Measurements from ENCODE around the gene OR2AG2.
"Not testable (repeated sequence)": the region's sequence is repeated elsewhere in the genome, so short reads cannot be mapped to it uniquely, and the experiment has no call there.

The OR2AG2 gene, protein sequence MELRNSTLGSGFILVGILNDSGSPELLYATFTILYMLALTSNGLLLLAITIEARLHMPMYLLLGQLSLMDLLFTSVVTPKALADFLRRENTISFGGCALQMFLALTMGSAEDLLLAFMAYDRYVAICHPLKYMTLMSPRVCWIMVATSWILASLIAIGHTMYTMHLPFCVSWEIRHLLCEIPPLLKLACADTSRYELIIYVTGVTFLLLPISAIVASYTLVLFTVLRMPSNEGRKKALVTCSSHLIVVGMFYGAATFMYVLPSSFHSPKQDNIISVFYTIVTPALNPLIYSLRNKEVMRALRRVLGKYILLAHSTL

GRCh38 chr11:6771926-6772893 is at the start of gene OR2AG2:
TSS of gene OR2AG2 (minus strand) at chr11:6771976. CDS start at chr11:6768957, 3,019 bp downstream.
- Mint-ChIP-seq H3K4me3 (no peak within 1 kb of the TSS), H3K9me3 (no peaks in the 10 kb centered on the region), H3K27me3 (no peaks in the 10 kb centered on the region), H3K36me3 (no peaks in the 10 kb centered on the region), H3K4me1 (peaks cover 4% of the 10 kb centered on the region), H3K27ac (peak within 1 kb of the TSS; percentile 26)

GRCh38 chr11:6818967-6819366 is 47.2 kb upstream of the OR2AG2 start:
- no peaks in the 10 kb centered on the region for H3K4me1 Mint-ChIP-seq
- no peak overlapping the region for H3K27ac Mint-ChIP-seq
- H3K27me3 Mint-ChIP-seq: peaks cover 15% of the 10 kb centered on the region
- no peaks in the 10 kb centered on the region for H3K9me3 Mint-ChIP-seq
- H3K4me3 Mint-ChIP-seq: no peak overlapping the region
- H3K36me3 Mint-ChIP-seq: no peaks in the 10 kb centered on the region

DNA sequence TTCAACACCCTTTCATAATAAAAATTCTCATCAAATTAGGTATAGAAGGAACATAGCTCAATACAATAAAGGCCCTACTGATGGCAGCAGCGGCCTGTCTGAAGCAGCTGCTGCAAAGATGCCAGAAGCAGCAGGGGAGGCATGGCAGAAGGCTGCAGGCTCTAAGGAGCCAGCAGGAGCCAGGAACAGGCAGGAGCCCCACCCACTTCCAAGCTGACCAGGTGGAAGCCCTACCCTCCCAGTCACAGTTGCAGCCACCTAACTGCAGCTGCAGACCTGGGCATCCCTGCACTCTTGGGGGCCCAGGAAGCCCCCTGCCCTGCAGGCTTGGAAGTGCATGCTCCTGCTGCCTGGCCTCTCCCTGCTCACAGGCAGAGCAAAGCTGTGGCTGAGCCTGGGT is 45.9 kb upstream of the OR2AG2 start:
- no peaks in the 10 kb centered on the region for H3K4me1 Mint-ChIP-seq

GRCh38 chr11:6813656-6814055 is 41.9 kb upstream of the OR2AG2 start:
- H3K9me3 Mint-ChIP-seq: no peaks in the 10 kb centered on the region
- no peak overlapping the region for H3K4me3 Mint-ChIP-seq
- H3K4me1 Mint-ChIP-seq: no peaks in the 10 kb centered on the region
- no peaks in the 10 kb centered on the region for H3K36me3 Mint-ChIP-seq
- no peak overlapping the region for H3K27ac Mint-ChIP-seq
- H3K27me3 Mint-ChIP-seq: peaks cover 25% of the 10 kb centered on the region

More for the DNA sequence above, 45.9 kb upstream of the OR2AG2 start:
- Mint-ChIP-seq H3K27ac (no peak overlapping the region), H3K36me3 (no peaks in the 10 kb centered on the region), H3K4me3 (no peak overlapping the region), H3K27me3 (peaks cover 17% of the 10 kb centered on the region), H3K9me3 (no peaks in the 10 kb centered on the region)

DNA sequence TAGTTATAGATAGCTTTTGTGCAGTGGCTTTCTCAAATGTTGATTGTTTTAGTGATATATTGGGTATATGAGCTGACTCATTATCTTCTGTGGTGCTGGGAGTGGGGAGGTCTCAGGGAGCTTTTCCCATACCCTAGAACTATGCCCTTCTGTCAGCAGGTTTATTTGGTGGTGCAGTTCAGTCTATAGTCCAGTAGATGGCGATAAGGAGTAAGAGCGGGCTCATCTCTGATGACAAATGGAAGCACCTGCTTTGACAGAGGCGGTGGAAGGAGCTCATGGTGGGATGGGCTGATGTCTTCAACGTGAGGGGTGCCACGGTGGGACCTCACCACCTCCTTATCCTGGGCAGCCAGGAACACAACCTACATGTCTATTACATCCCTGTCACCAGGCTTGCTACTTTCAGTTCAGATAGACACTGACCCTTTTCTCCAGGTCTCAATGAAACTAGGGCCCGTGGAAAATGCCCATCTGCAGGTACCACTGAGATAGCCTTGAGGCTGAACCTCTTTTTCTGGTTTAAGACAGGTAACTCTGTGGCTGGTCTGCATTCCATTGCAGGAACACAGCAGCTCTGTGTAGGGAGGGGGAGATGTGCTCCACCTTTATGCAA is 40.7 kb upstream of the OR2AG2 start:
- Mint-ChIP-seq H3K27me3 (peaks cover 28% of the 10 kb centered on the region), H3K4me1 (no peaks in the 10 kb centered on the region), H3K36me3 (no peaks in the 10 kb centered on the region), H3K27ac (no peak overlapping the region), H3K9me3 (no peaks in the 10 kb centered on the region), H3K4me3 (no peak overlapping the region)

GRCh38 chr11:6801075-6801474 is 29.3 kb upstream of the OR2AG2 start:
- not testable (repeated sequence) for H3K4me1 Mint-ChIP-seq, H3K4me3 Mint-ChIP-seq, H3K36me3 Mint-ChIP-seq, H3K27me3 Mint-ChIP-seq, H3K27ac Mint-ChIP-seq
- peaks cover 16% of the 10 kb centered on the region for H3K9me3 Mint-ChIP-seq

- no peak within 1 kb of the TSS for H3K27ac Mint-ChIP-seq
- peaks cover 5% of the 10 kb centered on the region for H3K27me3 Mint-ChIP-seq
- no peaks in the 10 kb centered on the region for H3K4me1 Mint-ChIP-seq
- no peak within 1 kb of the TSS for H3K4me3 Mint-ChIP-seq
- peaks cover 3% of the 10 kb centered on the region for H3K36me3 Mint-ChIP-seq
- peaks cover 16% of the 10 kb centered on the region for H3K9me3 Mint-ChIP-seq
These were observed 27.6 kb upstream of the OR2AG2 start, which contains the start of gene OR6A2 for GRCh38 chr11:6799402-6799801. TSS of gene OR6A2 (minus strand) at chr11:6799689. CDS start at chr11:6795708, 3,981 bp downstream.

DNA sequence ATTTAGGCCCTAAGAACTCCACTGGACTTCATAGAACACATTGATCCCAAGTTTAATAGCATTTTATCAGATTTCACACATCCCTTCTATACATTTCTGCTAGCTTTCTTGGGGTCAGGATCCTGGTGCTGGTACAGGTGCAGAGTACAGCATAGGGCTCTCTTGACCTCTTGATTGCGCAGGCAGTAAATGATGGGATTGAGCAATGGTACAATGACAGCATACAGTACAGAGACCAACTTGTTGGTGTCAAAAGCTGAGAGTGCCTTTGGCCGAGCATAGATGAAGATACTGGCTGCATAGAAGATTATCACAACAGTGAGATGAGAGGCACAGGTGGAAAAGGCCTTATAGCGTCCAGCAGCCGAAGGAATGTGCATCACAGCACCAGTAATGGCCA is 22.9 kb upstream of the OR2AG2 start:
- H3K4me1 Mint-ChIP-seq: no peaks in the 10 kb centered on the region
- H3K4me3 Mint-ChIP-seq: no peak overlapping the region

GRCh38 chr11:6790546-6790945 is 18.8 kb upstream of the OR2AG2 start:
- peaks cover 9% of the 10 kb centered on the region for H3K27me3 Mint-ChIP-seq
- no peaks in the 10 kb centered on the region for H3K9me3 Mint-ChIP-seq
- no peak overlapping the region for H3K27ac Mint-ChIP-seq
- no peaks in the 10 kb centered on the region for H3K4me1 Mint-ChIP-seq
- peaks cover 2% of the 10 kb centered on the region for H3K36me3 Mint-ChIP-seq
- no peak overlapping the region for H3K4me3 Mint-ChIP-seq

More for the DNA sequence above, 22.9 kb upstream of the OR2AG2 start:
- Mint-ChIP-seq H3K9me3 (no peaks in the 10 kb centered on the region), H3K27ac (no peak overlapping the region), H3K27me3 (no peaks in the 10 kb centered on the region), H3K36me3 (no peaks in the 10 kb centered on the region)

DNA sequence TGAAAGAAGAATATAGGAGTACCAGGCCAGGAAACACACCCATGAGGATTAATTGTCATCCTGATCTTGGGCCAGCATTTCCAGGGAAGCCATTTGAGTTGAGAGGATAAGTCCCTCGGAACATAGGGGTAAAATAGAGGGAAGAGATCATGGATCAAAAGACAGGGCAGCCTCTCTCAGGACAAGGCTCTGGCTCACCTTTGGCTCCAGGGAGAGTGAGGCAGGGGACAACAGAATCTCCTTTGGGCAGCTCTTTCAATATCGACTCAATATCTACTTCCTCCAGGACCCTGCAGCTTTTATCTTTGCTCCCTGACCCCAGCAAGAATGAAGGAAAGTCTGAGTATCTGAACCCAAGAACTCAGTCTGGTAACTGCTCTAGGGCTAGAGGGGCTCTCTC is 10.9 kb upstream of the OR2AG2 start, which contains the start of gene OR2AG1:
Gene OR2AG1 (plus strand): TSS at position 301 of the 400 bp plus-strand sequence. CDS start 2,018 bp downstream, outside the sequence.
- Mint-ChIP-seq H3K27ac (no peak within 1 kb of the TSS), H3K27me3 (peaks cover 14% of the 10 kb centered on the region), H3K36me3 (no peaks in the 10 kb centered on the region), H3K4me3 (no peak within 1 kb of the TSS), H3K4me1 (no peaks in the 10 kb centered on the region), H3K9me3 (no peaks in the 10 kb centered on the region)

DNA sequence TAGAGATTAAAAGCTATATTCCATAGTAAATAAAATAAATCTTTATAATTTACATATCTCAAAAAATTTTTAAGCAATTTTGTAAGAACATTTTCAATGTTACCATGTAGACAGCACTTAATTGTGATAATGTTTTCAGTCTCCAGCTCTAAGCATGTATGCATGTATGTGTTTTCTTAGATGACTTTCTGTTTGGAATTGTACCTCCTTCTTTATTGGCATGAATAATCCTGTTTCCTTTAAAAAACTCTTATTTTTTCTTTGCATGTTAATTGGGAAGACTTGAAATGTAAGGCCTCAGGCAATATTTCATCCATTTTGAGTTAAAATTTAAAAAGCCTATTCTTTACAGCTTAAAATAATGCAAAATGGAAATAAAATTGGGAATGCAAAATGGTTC is 9.1 kb upstream of the OR2AG2 start:
- H3K27me3 Mint-ChIP-seq: peaks cover 11% of the 10 kb centered on the region
- H3K9me3 Mint-ChIP-seq: no peaks in the 10 kb centered on the region
- H3K4me3 Mint-ChIP-seq: no peak overlapping the region
- H3K27ac Mint-ChIP-seq: no peak overlapping the region
- H3K36me3 Mint-ChIP-seq: no peaks in the 10 kb centered on the region
- H3K4me1 Mint-ChIP-seq: no peaks in the 10 kb centered on the region

GRCh38 chr11:6778518-6778917 is 6.7 kb upstream of the OR2AG2 start:
- no peak overlapping the region for H3K27ac Mint-ChIP-seq
- H3K27me3 Mint-ChIP-seq: peaks cover 11% of the 10 kb centered on the region
- no peaks in the 10 kb centered on the region for H3K4me1 Mint-ChIP-seq
- H3K36me3 Mint-ChIP-seq: no peaks in the 10 kb centered on the region
- no peak overlapping the region for H3K4me3 Mint-ChIP-seq
- no peaks in the 10 kb centered on the region for H3K9me3 Mint-ChIP-seq

DNA sequence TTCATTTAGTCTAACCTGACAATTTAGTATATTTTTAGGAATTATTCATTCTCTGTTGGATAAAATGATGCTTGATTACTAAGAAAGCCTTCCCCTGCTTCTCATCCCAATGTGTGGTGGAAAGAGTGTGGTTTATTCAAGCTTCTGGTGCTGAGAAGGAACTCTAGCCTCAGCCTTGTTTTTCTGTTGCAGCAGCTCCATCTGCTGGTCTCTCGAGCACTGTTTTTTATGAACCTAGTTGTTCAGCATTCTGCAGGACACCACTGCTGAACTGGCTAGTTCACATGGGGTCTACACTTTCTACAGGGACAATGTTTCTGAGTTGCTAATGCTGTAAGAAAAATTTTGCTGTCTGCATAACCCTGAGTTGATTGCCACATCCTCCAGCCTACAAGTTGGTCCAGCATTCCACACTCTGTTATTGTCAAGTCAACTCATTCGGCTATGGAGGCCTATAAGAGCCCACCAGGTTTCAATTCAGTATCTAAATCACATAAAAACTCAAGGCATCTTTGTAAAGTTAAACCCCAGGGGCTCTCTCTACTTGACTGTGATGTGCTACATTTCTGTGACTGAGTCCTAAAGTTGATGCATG is 14.3 kb downstream of the OR2AG2 start:
- H3K9me3 Mint-ChIP-seq: no peaks in the 10 kb centered on the region
- H3K27me3 Mint-ChIP-seq: peaks cover under 1% of the 10 kb centered on the region
- no peak overlapping the region for H3K27ac Mint-ChIP-seq
- H3K4me1 Mint-ChIP-seq: peaks cover 19% of the 10 kb centered on the region
- no peaks in the 10 kb centered on the region for H3K36me3 Mint-ChIP-seq
- H3K4me3 Mint-ChIP-seq: no peak overlapping the region

GRCh38 chr11:6755953-6756347 is 15.8 kb downstream of the OR2AG2 start:
- Mint-ChIP-seq H3K27ac (no peak overlapping the region), H3K4me3 (no peak overlapping the region), H3K36me3 (peaks cover under 1% of the 10 kb centered on the region), H3K9me3 (peaks cover under 1% of the 10 kb centered on the region), H3K4me1 (peaks cover 20% of the 10 kb centered on the region), H3K27me3 (no peaks in the 10 kb centered on the region)

GRCh38 chr11:6755303-6755952 is 16.3 kb downstream of the OR2AG2 start:
- no peaks in the 10 kb centered on the region for H3K27me3 Mint-ChIP-seq
- H3K4me3 Mint-ChIP-seq: no peak overlapping the region
- peaks cover 2% of the 10 kb centered on the region for H3K36me3 Mint-ChIP-seq
- H3K4me1 Mint-ChIP-seq: peaks cover 24% of the 10 kb centered on the region
- peak overlapping the region; percentile 2 for H3K27ac Mint-ChIP-seq
- H3K9me3 Mint-ChIP-seq: peaks cover 4% of the 10 kb centered on the region

Measured in activated naive CD4-positive, alpha-beta T cell treated with anti-CD3 and anti-CD28 coated beads, Interleukin-2, amount 50 U/mL, for 24 hours (primary cell).